HG03575 (cell line): ENCODE measurements around the gene FAM120B.
"Not testable (repeated sequence)": the region's sequence is repeated elsewhere in the genome, so short reads cannot be mapped to it uniquely, and the experiment has no call there.

Experiments used
- ATAC-seq: cut with Tn5 transposase; IDR thresholded peaks from one replicate; pipeline ENCODE4 v1.9.1; 2021; ENCODE audit not compliant: unreplicated experiment, insufficient number of reproducible peaks, low FRiP score; ENCODE audit errors: extremely low read depth

FAM120B gene

GRCh38 chr6:170370416-170370815 is 63.9 kb downstream of the FAM120B start:
- no peak for ATAC-seq

GRCh38 chr6:170371080-170371479 is 64.5 kb downstream of the FAM120B start:
- no peak for ATAC-seq

DNA sequence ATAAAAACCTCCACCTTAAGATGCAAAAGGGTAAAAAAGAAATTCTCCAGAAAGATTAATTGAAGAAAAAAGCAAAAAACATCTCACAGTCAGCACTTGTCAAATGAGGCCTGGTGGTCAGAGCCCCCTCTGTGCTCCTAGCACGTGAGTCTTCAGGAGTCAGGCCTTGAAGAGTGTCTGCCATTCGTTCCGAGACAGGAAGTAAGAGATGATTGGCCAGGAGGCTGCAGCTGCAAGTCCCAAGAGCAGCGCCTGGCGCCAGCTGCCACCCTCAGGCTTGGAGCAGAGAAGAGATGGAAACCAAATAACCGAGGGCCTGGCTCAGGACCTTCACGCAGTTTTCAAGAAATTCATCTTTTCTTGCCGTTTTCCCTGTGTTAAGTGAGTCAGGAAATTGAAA is 65.0 kb downstream of the FAM120B start:
- no peak for ATAC-seq

DNA sequence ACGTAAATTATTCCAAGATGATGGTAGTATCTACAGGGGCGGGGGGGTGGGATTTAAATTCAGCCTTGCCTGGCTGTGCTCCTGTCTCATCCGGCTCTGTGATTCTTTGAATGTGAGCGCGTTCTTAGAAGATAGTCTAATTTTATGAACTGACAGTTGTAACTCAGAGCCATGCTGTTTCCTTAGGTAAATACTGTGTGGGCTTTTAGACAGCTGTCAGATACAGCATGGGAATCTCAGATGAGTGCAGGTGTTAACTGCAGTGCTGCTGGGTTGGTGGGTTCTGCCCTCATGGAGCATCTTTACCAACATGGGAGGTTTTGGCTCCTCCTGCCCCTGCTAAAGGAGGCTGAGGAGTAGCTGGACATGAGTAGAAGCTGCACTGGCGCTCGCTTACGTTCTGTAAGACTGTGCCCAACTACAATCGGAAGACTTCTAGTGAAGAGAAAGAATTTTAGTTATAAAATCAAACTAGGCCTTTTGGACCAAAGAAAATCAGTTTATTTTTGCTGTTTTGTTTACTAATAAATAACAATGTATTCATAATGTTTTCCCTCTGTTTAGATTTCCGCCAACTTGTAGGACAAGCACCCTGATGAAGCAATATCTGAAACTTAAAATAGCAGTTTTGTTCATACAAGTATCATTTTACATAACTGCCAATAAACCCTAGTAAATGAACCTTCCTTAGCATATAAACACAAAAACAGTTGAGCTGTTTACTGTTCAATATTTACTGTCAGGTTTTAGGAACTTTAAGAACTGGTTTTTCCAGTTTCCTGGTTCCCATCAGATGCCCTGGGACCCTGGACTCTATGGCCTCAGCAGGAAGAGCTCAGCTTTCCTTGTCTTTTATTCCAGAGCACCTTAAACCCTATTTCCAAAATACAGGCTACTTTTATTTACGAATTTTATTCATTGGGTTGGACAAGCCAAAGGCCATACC is 66.1 kb downstream of the FAM120B start:
- no peak for ATAC-seq

DNA sequence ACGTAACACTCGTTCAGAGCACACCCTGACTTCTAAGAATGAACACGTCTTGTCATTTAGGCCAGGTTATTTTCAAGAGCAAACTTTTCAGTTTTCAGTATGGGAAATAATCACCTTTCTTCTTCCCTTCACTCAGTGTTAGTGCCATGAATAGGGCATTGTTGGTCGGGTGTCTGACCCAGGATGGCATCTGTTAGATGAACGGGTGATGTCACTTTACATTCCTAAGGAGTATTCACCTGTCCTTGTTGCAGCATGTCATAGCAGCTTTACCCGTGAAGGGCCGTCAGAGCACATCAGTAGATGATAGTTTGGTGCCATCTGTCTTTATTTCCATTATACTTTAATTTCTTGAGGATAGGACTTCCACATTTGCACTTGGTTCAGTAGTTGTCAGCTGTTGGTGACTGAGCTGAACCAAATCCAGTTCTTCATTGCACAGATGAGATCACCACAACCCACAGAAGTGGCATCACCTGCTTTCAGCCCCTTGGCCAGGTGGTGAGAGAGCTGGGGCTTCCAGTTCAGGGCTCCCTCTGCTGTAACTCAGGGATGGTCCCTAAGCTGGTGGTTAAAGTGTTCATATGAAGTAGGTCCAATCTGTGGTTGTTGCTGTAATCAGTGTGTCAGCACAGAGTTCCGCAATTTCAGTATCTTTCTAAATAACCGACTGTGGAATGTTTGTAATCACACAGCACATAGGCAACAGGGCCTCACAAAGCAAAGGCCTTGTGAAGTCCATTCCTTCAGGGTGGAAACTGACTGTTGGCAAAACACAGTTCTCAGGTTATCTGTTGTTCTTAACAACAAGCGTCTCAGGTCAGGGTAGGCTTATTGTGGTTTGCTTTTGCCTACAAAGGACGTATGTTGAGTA is 68.2 kb downstream of the FAM120B start:
- no peak for ATAC-seq

DNA sequence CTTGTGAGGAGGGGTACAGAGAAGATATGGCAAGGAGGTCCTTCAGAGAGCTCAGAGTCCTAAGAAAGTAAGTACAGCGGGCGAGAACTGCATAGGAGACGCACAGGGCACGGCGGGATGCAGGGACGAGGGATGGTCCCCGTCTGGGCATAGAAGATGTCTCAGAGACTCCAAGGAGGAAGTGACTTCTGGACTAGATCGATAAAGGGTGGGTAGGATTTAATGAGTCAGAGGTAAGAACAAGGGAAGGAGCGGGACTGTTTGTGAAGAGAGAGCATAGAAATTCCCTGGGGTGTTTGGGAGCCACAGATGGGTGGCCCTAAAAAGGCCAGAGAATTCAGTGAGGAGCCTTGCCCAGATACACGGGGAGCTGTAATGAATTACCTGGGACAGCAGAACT is 69.1 kb downstream of the FAM120B start:
- ATAC-seq, result no peak

DNA sequence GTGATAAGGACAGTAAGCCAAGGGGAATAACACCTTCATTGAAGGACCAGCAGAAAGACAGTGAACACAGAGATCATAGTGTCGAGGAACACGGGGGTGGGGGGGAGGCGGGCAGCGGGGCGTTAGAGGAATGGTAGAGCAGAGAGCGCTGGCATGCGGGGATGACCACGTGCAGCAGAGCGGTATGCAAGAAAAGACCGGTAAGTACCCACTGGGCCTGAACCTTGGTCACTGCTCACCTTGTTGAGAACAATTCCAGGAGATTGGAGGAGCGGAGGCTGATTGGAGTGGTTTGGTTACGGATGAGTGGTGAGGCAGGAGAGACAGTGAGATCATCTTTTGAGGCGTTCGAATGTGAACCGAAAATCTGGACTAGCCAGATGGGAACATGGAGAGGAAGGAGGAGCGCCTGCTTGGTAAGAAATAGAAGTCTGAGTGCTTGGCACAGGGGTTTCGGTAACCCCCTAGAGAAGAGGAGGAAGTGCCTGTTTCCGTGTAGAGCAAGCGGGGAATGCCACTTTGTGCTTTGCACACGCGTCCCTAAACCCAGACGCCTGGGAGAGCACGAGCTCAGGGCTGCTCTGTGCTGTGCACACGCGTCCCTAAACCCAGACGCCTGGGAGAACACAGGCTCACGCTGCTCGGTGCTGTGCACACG is 70.0 kb downstream of the FAM120B start:
- ATAC-seq, result no peak

DNA sequence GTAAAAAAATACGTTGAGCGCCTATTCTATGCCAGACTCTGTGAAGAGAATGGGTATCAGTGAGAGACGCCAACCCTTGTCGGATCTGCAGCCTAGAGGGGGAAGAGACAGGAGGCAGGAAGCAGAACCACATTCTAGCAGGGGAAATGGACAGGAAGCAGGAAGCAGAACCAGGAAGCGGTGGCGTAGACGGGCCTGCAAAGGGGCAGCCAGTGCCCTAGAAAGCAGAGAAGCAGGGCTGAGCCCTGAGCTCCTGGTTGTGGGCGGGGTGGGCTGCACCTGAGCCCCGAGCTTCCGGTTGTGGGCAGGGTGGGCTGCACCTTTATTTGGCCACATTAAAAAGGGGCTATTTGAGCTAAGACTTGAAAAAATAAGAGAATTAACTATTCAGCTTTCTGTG is 71.9 kb downstream of the FAM120B start:
- ATAC-seq, result no peak

DNA sequence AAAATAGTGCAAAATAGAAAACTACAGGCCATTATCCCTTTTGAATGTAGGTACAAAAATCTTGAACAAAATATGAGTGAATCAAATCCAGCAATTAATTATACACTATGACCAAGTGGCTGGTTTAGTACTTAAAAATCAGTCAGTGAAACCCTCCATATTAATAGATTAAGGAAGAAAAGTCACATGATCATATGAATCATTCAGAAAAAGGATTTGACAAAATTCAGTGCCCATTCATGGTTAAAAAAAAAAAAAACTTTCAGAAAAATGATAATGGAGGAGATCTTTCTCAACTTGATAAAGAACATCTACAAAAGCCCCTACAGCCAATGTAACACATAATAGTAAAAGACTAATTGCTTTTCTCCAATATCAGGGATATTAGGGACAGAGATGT is 75.0 kb downstream of the FAM120B start:
- no peak for ATAC-seq

DNA sequence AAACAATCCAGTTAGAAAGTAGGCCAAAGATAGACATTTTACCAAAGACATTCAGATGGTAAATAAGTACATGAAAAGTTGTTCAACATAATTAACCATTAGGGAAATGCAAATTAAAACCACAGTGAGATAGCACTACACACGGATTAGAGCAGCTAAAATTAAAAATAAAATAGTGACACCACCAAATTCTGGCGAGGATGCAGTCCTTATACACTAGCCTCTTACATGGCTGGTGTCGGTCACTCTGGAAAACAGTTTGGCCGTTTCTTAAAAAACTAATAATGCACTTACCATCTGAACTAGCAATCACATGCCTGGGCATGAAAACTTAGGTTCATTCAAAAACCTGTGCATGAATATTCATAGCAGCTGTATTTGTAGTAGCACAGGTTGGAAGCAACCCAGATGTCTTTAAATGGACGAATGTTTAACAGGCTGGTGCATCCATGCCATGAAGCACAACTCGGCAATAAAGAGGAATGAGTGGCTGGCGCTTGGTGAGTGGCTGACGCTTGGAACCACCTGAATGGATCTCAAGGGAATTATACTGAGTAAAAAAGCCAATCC is 77.0 kb downstream of the FAM120B start:
- ATAC-seq, result no peak

- ATAC-seq, result no peak
Measured at GRCh38 chr6:170385506-170385905, 78.9 kb downstream of the FAM120B start.

GRCh38 chr6:170388113-170388512 is 81.6 kb downstream of the FAM120B start:
- ATAC-seq, result no peak

DNA sequence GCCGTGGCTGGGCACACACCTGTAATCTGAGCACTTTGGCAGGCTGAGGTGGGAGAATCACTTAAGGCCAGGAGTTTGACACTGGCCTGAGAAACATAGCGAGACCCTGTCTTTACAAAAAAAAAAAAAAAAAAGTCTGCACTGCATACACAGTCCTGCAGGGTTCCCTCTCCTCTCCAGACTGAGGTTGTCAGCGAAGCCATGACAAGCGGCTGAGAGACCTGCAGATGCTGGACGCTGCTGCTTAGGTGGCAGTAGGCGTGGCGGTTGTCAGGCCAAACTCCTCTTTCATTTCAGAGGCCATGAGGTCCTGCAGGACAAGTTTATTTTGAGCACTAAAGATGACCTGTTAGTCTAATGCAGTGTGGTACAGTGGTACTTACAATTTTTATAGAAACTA is 86.5 kb downstream of the FAM120B start:
- no peak for ATAC-seq

GRCh38 chr6:170393807-170394399 is 87.3 kb downstream of the FAM120B start:
- ATAC-seq, result no peak

GRCh38 chr6:170394980-170395379 is 88.4 kb downstream of the FAM120B start:
- ATAC-seq, result no peak

DNA sequence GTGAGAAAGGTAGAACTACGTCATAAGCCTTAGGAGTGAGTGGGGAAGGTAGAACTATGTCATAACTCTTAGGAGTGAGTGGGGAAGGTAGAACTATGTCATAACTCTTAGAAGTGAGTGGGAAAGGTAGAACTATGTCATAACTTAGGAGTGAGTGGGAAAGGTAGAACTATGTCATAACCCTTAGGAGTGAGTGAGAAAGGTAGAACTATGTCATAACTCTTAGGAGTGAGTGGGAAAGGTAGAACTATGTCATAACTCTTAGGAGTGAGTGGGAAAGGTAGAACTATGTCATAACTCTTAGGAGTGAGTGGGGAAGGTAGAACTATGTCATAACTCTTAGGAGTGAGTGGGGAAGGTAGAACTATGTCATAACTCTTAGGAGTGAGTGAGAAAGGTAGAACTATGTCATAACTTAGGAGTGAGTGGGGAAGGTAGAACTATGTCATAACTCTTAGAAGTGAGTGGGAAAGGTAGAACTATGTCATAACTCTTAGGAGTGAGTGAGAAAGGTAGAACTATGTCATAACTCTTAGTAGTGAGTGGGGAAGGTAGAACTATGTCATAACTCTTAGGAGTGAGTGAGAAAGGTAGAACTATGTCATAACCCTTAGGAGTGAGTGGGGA is 92.3 kb downstream of the FAM120B start:
- not testable (repeated sequence) for ATAC-seq

DNA sequence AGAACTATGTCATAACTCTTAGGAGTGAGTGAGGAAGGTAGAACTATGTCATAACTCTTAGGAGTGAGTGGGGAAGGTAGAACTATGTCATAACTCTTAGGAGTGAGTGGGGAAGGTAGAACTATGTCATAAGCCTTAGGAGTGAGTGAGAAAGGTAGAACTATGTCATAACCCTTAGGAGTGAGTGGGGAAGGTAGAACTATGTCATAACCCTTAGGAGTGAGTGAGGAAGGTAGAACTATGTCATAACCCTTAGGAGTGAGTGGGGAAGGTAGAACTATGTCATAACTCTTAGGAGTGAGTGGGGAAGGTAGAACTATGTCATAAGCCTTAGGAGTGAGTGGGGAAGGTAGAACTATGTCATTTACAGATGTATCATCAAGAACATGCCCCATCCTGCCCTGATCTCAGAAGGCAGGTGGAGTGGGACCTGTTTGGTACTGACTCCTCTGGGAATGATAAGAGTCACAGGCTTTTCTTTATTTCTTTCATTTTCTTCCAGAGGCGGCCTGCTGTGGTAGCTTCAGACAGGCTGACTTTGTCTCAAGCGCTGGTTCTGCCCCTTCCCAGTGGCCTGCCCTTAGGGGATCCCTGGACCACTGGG is 93.5 kb downstream of the FAM120B start:
- ATAC-seq, result not testable (repeated sequence)
